ENCODE measurements around the gene MEGF9.

The MEGF9 gene

DNA sequence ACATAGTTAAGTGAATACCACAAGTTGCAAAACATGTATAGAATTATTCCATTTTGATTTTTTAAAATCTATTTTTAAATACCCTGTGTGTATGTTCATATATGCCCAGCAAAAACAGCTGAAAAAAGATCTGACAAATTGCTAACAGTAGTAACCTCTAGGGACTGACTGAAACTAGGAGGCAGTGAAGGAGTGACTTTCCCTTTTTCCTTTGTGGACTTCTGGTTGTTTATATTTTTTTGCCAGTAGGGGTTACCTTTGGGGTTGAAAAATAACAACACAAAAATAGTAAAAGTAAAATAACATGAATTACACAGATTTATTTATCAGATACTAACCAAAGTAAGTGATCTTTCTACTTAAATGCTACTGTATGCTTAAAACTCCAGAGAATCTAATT is 2.9 kb downstream of the MEGF9 start:
- POLR2A ChIA-PET (ENCODE audit: low non-redundant PET), result no interaction called here
- CTCF ChIA-PET, result interaction anchor here (0.6 to 3.1 kb wide), 2 partner anchors 29 to 91 kb away, joined by 3 to 11 read pairs; no protein-coding TSS in a partner anchor

DNA sequence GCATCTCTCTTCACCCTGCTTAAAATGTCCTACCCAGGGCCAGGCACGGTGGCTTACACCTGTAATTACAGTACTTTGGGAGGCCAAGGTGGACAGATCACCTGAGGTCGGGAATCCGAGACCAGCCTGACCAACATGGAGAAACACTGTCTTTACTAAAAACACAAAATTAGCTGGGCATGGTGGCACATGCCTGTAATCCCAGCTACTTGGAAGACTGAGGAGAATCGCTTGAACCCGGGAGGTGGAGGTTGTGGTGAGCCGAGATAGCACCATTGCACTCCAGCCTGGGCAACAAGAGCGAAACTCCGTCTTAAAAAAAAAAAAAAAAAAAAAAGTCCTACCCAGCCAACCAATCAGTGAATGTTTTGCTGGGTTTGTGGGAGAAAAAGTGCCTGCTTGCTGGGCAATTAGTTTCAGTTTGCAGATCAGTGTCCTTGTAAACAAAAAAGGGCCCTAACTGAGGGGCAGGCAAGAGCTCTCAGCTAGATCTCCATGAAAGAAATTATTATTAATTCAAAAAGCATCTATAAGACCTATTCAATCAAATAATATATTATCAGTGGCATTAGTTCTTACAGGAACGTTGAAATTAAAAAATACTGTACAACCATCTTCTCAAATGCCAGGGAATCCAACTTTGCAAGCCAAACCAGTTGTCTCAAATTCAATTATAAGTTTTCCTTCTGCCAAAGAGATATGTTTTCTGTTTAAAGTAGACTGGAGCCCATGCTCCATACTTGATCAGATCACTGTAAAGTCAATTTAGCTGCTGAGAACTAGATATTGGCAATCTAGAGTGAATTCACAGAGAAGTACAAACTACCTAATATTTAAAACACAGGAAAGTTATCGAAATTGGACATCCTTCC is 3.9 kb downstream of the MEGF9 start:
- TF ChIP-seq CTCF (conservative IDR thresholded peaks at IDR 0.05; ENCODE audit: low read depth), result no peak
- ChIA-PET POLR2A (ENCODE audit: low non-redundant PET) (no interaction called here), CTCF (interaction anchor here (0.6 to 3.1 kb wide), 2 partner anchors 38 to 90 kb away, joined by 6 to 11 read pairs; no protein-coding TSS in a partner anchor)
- peak; percentile 82 for DNase-seq (ENCODE audit: low spot score)
- no peak overlapping the region for H3K27ac ChIP-seq

More for the DNA sequence above, 2.9 kb downstream of the MEGF9 start:
- no peak overlapping the region for H3K27ac ChIP-seq
- no peak for DNase-seq (ENCODE audit: low spot score)
- TF ChIP-seq CTCF (conservative IDR thresholded peaks at IDR 0.05; ENCODE audit: low read depth), result no peak

DNA sequence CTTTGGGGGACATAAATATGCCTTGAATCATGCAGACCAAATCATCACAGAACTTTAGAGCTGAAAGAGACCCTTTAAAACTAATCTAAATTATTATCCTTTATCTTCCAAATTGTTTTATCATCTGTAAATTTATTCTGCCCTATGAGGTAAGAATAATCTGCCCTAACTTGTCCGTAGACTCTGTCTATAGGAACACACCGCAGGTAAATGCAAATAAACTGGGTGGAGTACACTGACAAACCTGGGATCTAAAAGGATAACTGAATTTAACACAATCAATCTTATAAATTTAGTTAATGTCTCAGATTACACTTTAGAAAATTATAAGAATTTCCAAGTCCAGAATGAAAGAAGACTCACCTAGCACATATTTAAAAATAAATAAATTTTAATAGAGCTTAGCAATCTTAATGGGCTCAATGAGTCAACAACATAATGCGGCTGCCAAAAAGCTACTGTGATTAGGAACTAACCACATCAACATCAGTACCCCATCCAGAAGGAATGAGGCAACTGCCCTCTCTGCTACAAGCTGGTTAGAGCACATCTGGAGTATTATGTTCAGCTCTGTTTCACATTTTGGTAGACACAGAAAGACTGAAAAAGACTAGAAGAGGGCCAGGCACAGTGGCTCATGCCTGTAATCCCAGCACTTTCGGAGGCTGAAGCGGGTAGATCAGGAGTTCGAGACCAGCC is 5.6 kb downstream of the MEGF9 start:
- ChIA-PET CTCF (interaction anchor here (0.7 kb wide), 1 partner anchor 28 kb away, joined by 3 read pairs; no protein-coding TSS in a partner anchor), POLR2A (ENCODE audit: low non-redundant PET) (no interaction called here)
- H3K27ac ChIP-seq, result peak overlapping the region; percentile 48
- peak; percentile 83 for DNase-seq (ENCODE audit: low spot score)
- no peak for TF ChIP-seq CTCF (conservative IDR thresholded peaks at IDR 0.05; ENCODE audit: low read depth)

- CTCF ChIA-PET, result interaction anchor here (1.3 kb wide), 1 partner anchor 87 kb away, joined by 3 read pairs; no protein-coding TSS in a partner anchor
- POLR2A ChIA-PET (ENCODE audit: low non-redundant PET), result interaction anchor here (0.6 kb wide), 1 partner anchor 9 kb away, joined by 3 read pairs; no protein-coding TSS in a partner anchor
- H3K27ac ChIP-seq, result no peak overlapping the region
- DNase-seq (ENCODE audit: low spot score), result no peak
- no peak for TF ChIP-seq CTCF (conservative IDR thresholded peaks at IDR 0.05; ENCODE audit: low read depth)
These were observed 7.1 kb downstream of the MEGF9 start for GRCh38 chr9:120707170-120707569.

GRCh38 chr9:120705174-120705573 is 9.1 kb downstream of the MEGF9 start:
- CTCF ChIA-PET, result interaction anchor here (0.6 kb wide), 1 partner anchor 188 kb away, joined by 4 read pairs; no protein-coding TSS in a partner anchor
- no peak overlapping the region for H3K27ac ChIP-seq
- POLR2A ChIA-PET (ENCODE audit: low non-redundant PET), result no interaction called here
- no peak for DNase-seq (ENCODE audit: low spot score)
- no peak for TF ChIP-seq CTCF (conservative IDR thresholded peaks at IDR 0.05; ENCODE audit: low read depth)

DNA sequence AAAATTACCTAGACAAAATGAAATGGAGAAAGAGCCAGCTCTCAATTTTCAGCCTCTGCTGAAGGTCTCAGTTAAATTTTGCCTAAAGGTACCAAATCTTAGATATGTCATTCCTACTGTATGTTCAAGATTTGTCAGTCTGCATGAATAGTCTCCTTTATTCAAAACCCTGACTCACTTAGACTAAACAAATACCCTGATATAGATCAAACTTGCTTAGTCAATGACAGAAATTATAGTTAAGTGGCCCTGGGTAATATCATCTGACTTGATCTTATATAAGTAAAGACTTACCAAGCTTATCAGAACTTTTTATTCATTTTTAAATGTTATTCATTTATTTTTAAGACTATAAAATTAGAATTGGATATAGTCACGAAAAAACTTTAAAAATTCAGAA is 12.2 kb downstream of the MEGF9 start:
- POLR2A ChIA-PET (ENCODE audit: low non-redundant PET), result no interaction called here
- DNase-seq (ENCODE audit: low spot score), result no peak
- no peak overlapping the region for H3K27ac ChIP-seq
- CTCF ChIA-PET, result no interaction called here
- TF ChIP-seq CTCF (conservative IDR thresholded peaks at IDR 0.05; ENCODE audit: low read depth), result no peak
